ENCODE results near the gene RSBN1.
"Not testable (repeated sequence)": the region's sequence is repeated elsewhere in the genome, so short reads cannot be mapped to it uniquely, and the experiment has no call there.

RSBN1 gene

DNA sequence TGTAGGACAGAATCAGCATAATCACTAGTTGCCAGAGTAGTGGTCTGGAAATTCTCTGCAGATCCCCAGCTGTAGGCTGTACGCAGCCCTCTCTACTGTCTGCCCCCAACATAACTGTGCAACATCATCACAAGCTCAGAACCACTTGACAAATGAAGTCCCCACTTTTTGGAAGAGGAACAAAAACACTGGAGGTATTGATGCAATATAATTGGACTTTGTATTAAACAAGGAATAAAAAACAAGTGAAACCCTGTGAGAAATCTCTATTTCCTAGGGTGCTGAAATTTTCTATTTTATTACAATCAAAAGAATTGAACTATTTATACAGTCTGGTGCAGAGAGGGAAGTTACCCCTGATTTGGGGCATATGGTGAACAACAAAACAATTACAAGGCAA lies 68.2 kb downstream of the RSBN1 start:
- Histone ChIP-seq H3K36me3 (ENCODE audit: control insufficient read depth, insufficient read depth, low read length) (no peaks in the 10 kb centered on the region), H3K27me3 (ENCODE audit: control insufficient read depth, insufficient read depth, low read length) (no peaks in the 10 kb centered on the region), H3K9ac (ENCODE audit: low read length) (no peak overlapping the region), H3K27ac (ENCODE audit: low read depth, low read length) (no peak overlapping the region), H3K4me1 (ENCODE audit: control insufficient read depth, insufficient read depth, low read length) (no peaks in the 10 kb centered on the region), H3K4me3 (ENCODE audit: low read length) (no peak overlapping the region)

GRCh38 chr1:113742515-113742914 lies 69.8 kb downstream of the RSBN1 start:
- Histone ChIP-seq H3K27ac (ENCODE audit: low read depth, low read length) (no peak overlapping the region), H3K4me1 (ENCODE audit: control insufficient read depth, insufficient read depth, low read length) (no peaks in the 10 kb centered on the region), H3K9ac (ENCODE audit: low read length) (no peak overlapping the region), H3K27me3 (ENCODE audit: control insufficient read depth, insufficient read depth, low read length) (no peaks in the 10 kb centered on the region), H3K4me3 (ENCODE audit: low read length) (no peak overlapping the region), H3K36me3 (ENCODE audit: control insufficient read depth, insufficient read depth, low read length) (no peaks in the 10 kb centered on the region)

DNA sequence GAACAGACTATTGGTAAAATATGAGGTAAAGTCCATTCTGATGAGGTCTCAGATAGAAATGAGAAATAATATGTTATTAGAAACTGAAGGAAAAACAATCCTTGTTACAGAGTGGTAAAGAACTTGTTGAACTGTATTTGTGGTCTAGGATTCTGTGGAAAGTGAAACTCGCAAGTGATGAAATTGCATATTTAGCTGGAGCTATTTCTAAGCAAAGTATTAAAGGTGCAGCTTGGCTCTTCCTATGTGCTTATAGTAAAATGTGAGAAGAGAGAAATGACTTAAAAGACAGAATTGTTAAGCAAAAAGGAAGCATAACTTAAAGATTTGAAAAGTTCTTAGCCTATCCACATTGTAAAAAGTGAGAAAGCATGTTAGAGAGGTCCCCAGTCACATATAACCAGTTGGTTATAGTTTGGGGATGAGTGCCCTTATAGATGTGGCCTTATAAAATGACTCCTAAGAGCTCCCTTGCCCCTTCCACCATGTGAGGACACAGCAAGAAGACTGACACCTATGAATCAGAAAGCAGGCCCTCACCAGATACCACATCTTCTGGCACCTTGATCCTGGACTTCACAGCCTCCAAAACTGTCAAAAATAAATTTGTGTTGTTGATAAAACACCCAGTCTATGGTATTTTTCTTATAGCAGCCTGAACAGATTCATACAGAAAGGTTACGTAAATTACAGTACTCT lies 77.8 kb downstream of the RSBN1 start:
- Histone ChIP-seq H3K4me3 (ENCODE audit: low read length) (no peak overlapping the region), H3K36me3 (ENCODE audit: control insufficient read depth, insufficient read depth, low read length) (peaks cover 6% of the 10 kb centered on the region), H3K4me1 (ENCODE audit: control insufficient read depth, insufficient read depth, low read length) (no peaks in the 10 kb centered on the region), H3K9ac (ENCODE audit: low read length) (no peak overlapping the region), H3K27ac (ENCODE audit: low read depth, low read length) (no peak overlapping the region), H3K27me3 (ENCODE audit: control insufficient read depth, insufficient read depth, low read length) (no peaks in the 10 kb centered on the region)

- Histone ChIP-seq H3K4me1 (ENCODE audit: control insufficient read depth, insufficient read depth, low read length) (no peaks in the 10 kb centered on the region), H3K36me3 (ENCODE audit: control insufficient read depth, insufficient read depth, low read length) (peaks cover 8% of the 10 kb centered on the region), H3K27me3 (ENCODE audit: control insufficient read depth, insufficient read depth, low read length) (no peaks in the 10 kb centered on the region), H3K9ac (ENCODE audit: low read length) (no peak overlapping the region), H3K4me3 (ENCODE audit: low read length) (no peak overlapping the region), H3K27ac (ENCODE audit: low read depth, low read length) (no peak overlapping the region)
Observed at GRCh38 chr1:113732802-113733201, 79.5 kb downstream of the RSBN1 start.

DNA sequence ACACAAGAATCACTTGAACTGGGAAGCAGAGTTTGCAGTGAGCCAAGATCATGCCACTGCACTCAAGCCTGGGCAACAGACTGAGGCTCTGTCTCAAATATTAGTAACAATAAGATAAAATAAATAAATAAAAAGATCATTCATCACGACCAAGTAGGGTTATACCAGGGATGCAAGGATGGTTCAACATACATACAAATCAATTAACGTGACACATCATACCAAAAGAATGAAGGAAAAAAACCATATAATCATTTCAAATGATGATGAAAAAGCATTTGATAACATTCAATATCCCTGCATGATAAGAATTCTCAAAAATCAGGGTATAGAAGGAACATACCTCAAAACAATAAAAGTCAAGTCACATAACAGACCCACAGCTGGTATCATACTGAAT lies 91.3 kb downstream of the RSBN1 start:
- no peaks in the 10 kb centered on the region for H3K4me1 ChIP-seq (ENCODE audit: control insufficient read depth, insufficient read depth, low read length)
- no peak overlapping the region for H3K27ac ChIP-seq (ENCODE audit: low read depth, low read length)
- no peaks in the 10 kb centered on the region for H3K27me3 ChIP-seq (ENCODE audit: control insufficient read depth, insufficient read depth, low read length)
- H3K9ac ChIP-seq (ENCODE audit: low read length): no peak overlapping the region
- H3K36me3 ChIP-seq (ENCODE audit: control insufficient read depth, insufficient read depth, low read length): no peaks in the 10 kb centered on the region
- no peak overlapping the region for H3K4me3 ChIP-seq (ENCODE audit: low read length)

- H3K4me1 ChIP-seq (ENCODE audit: control insufficient read depth, insufficient read depth, low read length); H3K36me3 ChIP-seq (ENCODE audit: control insufficient read depth, insufficient read depth, low read length); H3K27ac ChIP-seq (ENCODE audit: low read depth, low read length); H3K9ac ChIP-seq (ENCODE audit: low read length); H3K27me3 ChIP-seq (ENCODE audit: control insufficient read depth, insufficient read depth, low read length); H3K4me3 ChIP-seq (ENCODE audit: low read length): not testable (repeated sequence)
Observed at GRCh38 chr1:113718621-113719020, 93.7 kb downstream of the RSBN1 start.

DNA sequence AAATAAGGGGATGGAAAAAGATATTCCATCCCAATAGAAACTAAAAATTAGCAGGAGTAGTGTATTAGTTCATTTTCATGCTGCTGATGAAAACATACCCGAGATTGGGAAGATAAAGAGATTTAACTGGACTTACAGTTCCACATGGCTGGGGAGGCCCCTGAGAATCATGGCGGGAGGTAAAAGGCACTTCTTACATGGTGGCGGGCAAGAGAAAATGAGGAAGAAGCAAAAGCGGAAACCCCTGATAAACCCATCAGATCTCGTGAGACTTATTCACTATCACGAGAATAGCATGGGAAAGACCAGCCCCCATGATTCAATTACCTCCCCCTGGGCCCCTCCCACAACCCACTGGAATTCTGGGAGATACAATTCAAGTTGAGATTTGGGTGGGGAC lies 94.8 kb downstream of the RSBN1 start:
- H3K27me3 ChIP-seq (ENCODE audit: control insufficient read depth, insufficient read depth, low read length); H3K9ac ChIP-seq (ENCODE audit: low read length); H3K4me3 ChIP-seq (ENCODE audit: low read length); H3K36me3 ChIP-seq (ENCODE audit: control insufficient read depth, insufficient read depth, low read length); H3K4me1 ChIP-seq (ENCODE audit: control insufficient read depth, insufficient read depth, low read length); H3K27ac ChIP-seq (ENCODE audit: low read depth, low read length): not testable (repeated sequence)

GRCh38 chr1:113714606-113715269 lies 97.5 kb downstream of the RSBN1 start:
- Histone ChIP-seq H3K36me3 (ENCODE audit: control insufficient read depth, insufficient read depth, low read length) (no peaks in the 10 kb centered on the region), H3K4me3 (ENCODE audit: low read length) (no peak overlapping the region), H3K27me3 (ENCODE audit: control insufficient read depth, insufficient read depth, low read length) (no peaks in the 10 kb centered on the region), H3K9ac (ENCODE audit: low read length) (no peak overlapping the region), H3K4me1 (ENCODE audit: control insufficient read depth, insufficient read depth, low read length) (no peaks in the 10 kb centered on the region), H3K27ac (ENCODE audit: low read depth, low read length) (no peak overlapping the region)

All from rectal smooth muscle tissue (tissue), 1 donor.